Keratinocyte (primary cell): ENCODE data around the gene CNIH2.

Experiments used
- EZH2 ChIP-seq: IDR thresholded peaks from one replicate; pipeline ENCODE4 v1.6.1; 2012; ENCODE audit warnings: inconsistent platforms, mild to moderate bottlenecking, low read length, moderate library complexity
- TF ChIP-seq, protein P1 (sequence below), 3 experiments: IDR thresholded peaks in 1 of 3; conservative IDR thresholded peaks in 1 of 3; optimal IDR thresholded peaks in 1 of 3; 2 replicates in 2 of 3; 3 replicates in 1 of 3; pipeline versions ENCODE3 to v1.5.1; 2011; ENCODE audit warnings: low read length in 3 of 3, mild to moderate bottlenecking in 3 of 3, moderate library complexity in 2 of 3, control low read depth in 1 of 3, inconsistent platforms in 1 of 3; ENCODE audit not compliant: insufficient read depth in 2 of 3; ENCODE audit errors: extremely low read depth in 1 of 3

- TF ChIP-seq, protein P1, sequence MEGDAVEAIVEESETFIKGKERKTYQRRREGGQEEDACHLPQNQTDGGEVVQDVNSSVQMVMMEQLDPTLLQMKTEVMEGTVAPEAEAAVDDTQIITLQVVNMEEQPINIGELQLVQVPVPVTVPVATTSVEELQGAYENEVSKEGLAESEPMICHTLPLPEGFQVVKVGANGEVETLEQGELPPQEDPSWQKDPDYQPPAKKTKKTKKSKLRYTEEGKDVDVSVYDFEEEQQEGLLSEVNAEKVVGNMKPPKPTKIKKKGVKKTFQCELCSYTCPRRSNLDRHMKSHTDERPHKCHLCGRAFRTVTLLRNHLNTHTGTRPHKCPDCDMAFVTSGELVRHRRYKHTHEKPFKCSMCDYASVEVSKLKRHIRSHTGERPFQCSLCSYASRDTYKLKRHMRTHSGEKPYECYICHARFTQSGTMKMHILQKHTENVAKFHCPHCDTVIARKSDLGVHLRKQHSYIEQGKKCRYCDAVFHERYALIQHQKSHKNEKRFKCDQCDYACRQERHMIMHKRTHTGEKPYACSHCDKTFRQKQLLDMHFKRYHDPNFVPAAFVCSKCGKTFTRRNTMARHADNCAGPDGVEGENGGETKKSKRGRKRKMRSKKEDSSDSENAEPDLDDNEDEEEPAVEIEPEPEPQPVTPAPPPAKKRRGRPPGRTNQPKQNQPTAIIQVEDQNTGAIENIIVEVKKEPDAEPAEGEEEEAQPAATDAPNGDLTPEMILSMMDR (optimal IDR thresholded peaks at IDR 0.05 in 1 of 3, IDR thresholded peaks at IDR 0.05 in 1 of 3, conservative IDR thresholded peaks at IDR 0.05 in 1 of 3; ENCODE audit: extremely low read depth in 1 of 3, insufficient read depth in 2 of 3, low read length in 3 of 3) = no peak
- no peak for TF ChIP-seq EZH2
Measured at GRCh38 chr11:66268244-66268951, 9.6 kb upstream of the CNIH2 start, which contains the start of gene RAB1B.
